Neural cell (in vitro differentiated cells): ENCODE results near the gene BIRC7. TPM values are rescaled to one million over a fixed set of nuclear protein-coding genes. Genes with fewer than 3 reads are reported as not detected.

Experiments used
- H2AFZ ChIP-seq: fragments of 200-600, 300-800 bp; sonication (generic), shearing (Covaris generic); 2 replicates; pipeline ENCODE4 v1.6.0; 2014; ENCODE audit warnings: low read depth, mild to moderate bottlenecking, antibody characterized with exemption, low read length, moderate library complexity
- H3F3A ChIP-seq: fragments of 200-600 bp; shearing (Covaris generic); 2 replicates; pipeline ENCODE4 v1.6.1; 2016; ENCODE audit warnings: mild to moderate bottlenecking, moderate library complexity, mixed read lengths, antibody characterized with exemption, low read length; ENCODE audit not compliant: insufficient read depth, poor library complexity, severe bottlenecking
- H3K27ac ChIP-seq: fragments of 200-600, 300-800 bp; sonication (generic), shearing (Covaris generic); 2 replicates; pipeline ENCODE4 v1.5.1; 2014; ENCODE audit warnings: mild to moderate bottlenecking, low read length, moderate library complexity
- H3K27me3 ChIP-seq: fragments of 300-800, 200-600 bp; sonication (generic), shearing (Covaris generic); 2 replicates; pipeline ENCODE4 v1.6.0; 2014; ENCODE audit warnings: mild to moderate bottlenecking, low read depth, low read length, moderate library complexity; ENCODE audit not compliant: insufficient read depth
- H3K36me3 ChIP-seq: fragments of 300-800, 200-600 bp; sonication (generic), shearing (Covaris generic); 2 replicates; pipeline ENCODE4 v1.5.1; 2014; ENCODE audit warnings: mild to moderate bottlenecking, antibody characterized with exemption, low read length, moderate library complexity; ENCODE audit not compliant: insufficient read depth
- H3K4me2 ChIP-seq: fragments of 300-800, 200-600 bp; sonication (generic), shearing (Covaris generic); 2 replicates; pipeline ENCODE4 v1.6.0; 2014; ENCODE audit warnings: mild to moderate bottlenecking, low read length
- H3K4me3 ChIP-seq: fragments of 300-800, 200-600 bp; sonication (generic), shearing (Covaris generic); 2 replicates; pipeline ENCODE4 v1.5.1; 2014; ENCODE audit warnings: mild to moderate bottlenecking, low read length, moderate library complexity
- H3K79me2 ChIP-seq: fragments of 200-600 bp; shearing (Covaris generic); replicated peaks from 2 replicates; pipeline ENCODE4 v1.6.0; 2014; ENCODE audit warnings: mild to moderate bottlenecking, low read length, moderate library complexity; ENCODE audit not compliant: insufficient read depth
- H3K9ac ChIP-seq: fragments of 300-800, 200-600 bp; sonication (generic), shearing (Covaris generic); 2 replicates; pipeline ENCODE4 v1.6.1; 2016; ENCODE audit warnings: mild to moderate bottlenecking, low read length, mixed read lengths
- H3K9me2 ChIP-seq: fragments of 200-600 bp; shearing (Covaris generic); 2 replicates; pipeline ENCODE4 v1.6.1; 2016; ENCODE audit warnings: mild to moderate bottlenecking, low read length, mixed read lengths; ENCODE audit not compliant: insufficient read depth
- H3K9me3 ChIP-seq: fragments of 200-600, 300-800 bp; sonication (generic), shearing (Covaris generic); 2 replicates; pipeline ENCODE4 v1.6.1; 2016; ENCODE audit warnings: mild to moderate bottlenecking, mixed run types, low read length, moderate library complexity, mixed read lengths
- H4K20me1 ChIP-seq: fragments of 200-600 bp; shearing (Covaris generic); 2 replicates; pipeline ENCODE4 v1.6.1; 2016; ENCODE audit warnings: mild to moderate bottlenecking, mixed run types; ENCODE audit not compliant: insufficient read depth
- CTCF ChIP-seq: fragments of 450-650 bp; IDR thresholded peaks from 2 replicates; pipeline ENCODE4 v1.5.1; 2014; ENCODE audit warnings: antibody characterized with exemption, mild to moderate bottlenecking, moderate library complexity; ENCODE audit not compliant: poor library complexity, severe bottlenecking
- EP300 ChIP-seq: fragments of 450-650 bp; conservative IDR thresholded peaks from 2 replicates; pipeline ENCODE4 v1.6.1; 2014; ENCODE audit warnings: antibody characterized with exemption, mild to moderate bottlenecking, moderate library complexity; ENCODE audit not compliant: poor library complexity, severe bottlenecking
- EZH2 ChIP-seq: fragments of 200-600, 300-800 bp; shearing (Covaris generic), sonication (generic); IDR thresholded peaks from 2 replicates; pipeline ENCODE4 v1.6.1; 2014; ENCODE audit warnings: antibody characterized with exemption, low read length, borderline replicate concordance, mild to moderate bottlenecking; ENCODE audit not compliant: insufficient read depth, poor library complexity, severe bottlenecking
- MXI1 ChIP-seq: fragments of 450-650 bp; conservative IDR thresholded peaks from 2 replicates; pipeline ENCODE4 v1.6.1; 2014; ENCODE audit warnings: antibody characterized with exemption, mild to moderate bottlenecking; ENCODE audit not compliant: poor library complexity, severe bottlenecking
- POLR2AphosphoS5 ChIP-seq: IDR thresholded peaks from 2 replicates; pipeline ENCODE4 v1.6.1; 2012
- RAD21 ChIP-seq: fragments of 450-650 bp; conservative IDR thresholded peaks from 2 replicates; pipeline ENCODE4 v1.6.1; 2014; ENCODE audit warnings: antibody characterized with exemption, mild to moderate bottlenecking, moderate library complexity
- REST ChIP-seq: IDR thresholded peaks from 2 replicates; pipeline ENCODE4 v1.6.1; 2012; ENCODE audit warnings: borderline replicate concordance
- SMC3 ChIP-seq: fragments of 450-650 bp; conservative IDR thresholded peaks from 2 replicates; pipeline ENCODE4 v1.6.1; 2014; ENCODE audit warnings: antibody characterized with exemption, mild to moderate bottlenecking, moderate library complexity; ENCODE audit not compliant: poor library complexity
- TAF1 ChIP-seq: IDR thresholded peaks from 2 replicates; pipeline ENCODE4 v1.6.1; 2012; ENCODE audit warnings: low read depth
- polyA plus RNA-seq: library from polyadenylated mRNA; depleted of rRNA; stranded (reverse); fragments of >200 nt; gene quantifications from 2 replicates; pipeline ENCODE4 v1.2.3, GENCODE V29; 2014

The BIRC7 gene
- polyA plus RNA-seq, 1 donor from 2014 or later = not detected

- Histone ChIP-seq H3K79me2 (no peaks in the 10 kb centered on the region), H3K36me3 (no peaks in the 10 kb centered on the region), H3K27ac (no peak overlapping the region), H3K9me2 (no peaks in the 10 kb centered on the region), H3K9ac (no peak overlapping the region), H3K9me3 (no peaks in the 10 kb centered on the region), H3K4me3 (no peak overlapping the region), H3K27me3 (no peaks in the 10 kb centered on the region), H2AFZ (no peak overlapping the region), H4K20me1 (no peaks in the 10 kb centered on the region), H3K4me2 (no peak overlapping the region), H3F3A (no peaks in the 10 kb centered on the region)
- TF ChIP-seq CTCF = no peak
- TF ChIP-seq REST = no peak
- TF ChIP-seq POLR2AphosphoS5 = no peak
- no peak for TF ChIP-seq MXI1
- no peak for TF ChIP-seq EZH2
- no peak for TF ChIP-seq RAD21
- no peak for TF ChIP-seq SMC3
- TF ChIP-seq TAF1 = no peak
- no peak for TF ChIP-seq EP300
Observed at GRCh38 chr20:63224412-63225081, 11.2 kb upstream of the BIRC7 start.

GRCh38 chr20:63225082-63225454, 10.6 kb upstream of the BIRC7 start:
- no peak for TF ChIP-seq TAF1
- TF ChIP-seq MXI1 = no peak
- TF ChIP-seq SMC3 = no peak
- TF ChIP-seq RAD21 = no peak
- TF ChIP-seq CTCF = no peak
- no peak for TF ChIP-seq REST
- no peak for TF ChIP-seq EZH2
- no peak for TF ChIP-seq POLR2AphosphoS5
- no peak for TF ChIP-seq EP300
- Histone ChIP-seq H3K4me3 (no peak overlapping the region), H3K27ac (no peak overlapping the region), H3K36me3 (no peaks in the 10 kb centered on the region), H3K9me2 (no peaks in the 10 kb centered on the region), H3K27me3 (no peaks in the 10 kb centered on the region), H2AFZ (no peak overlapping the region), H3K79me2 (no peaks in the 10 kb centered on the region), H3K9me3 (no peaks in the 10 kb centered on the region), H4K20me1 (no peaks in the 10 kb centered on the region), H3K4me2 (no peak overlapping the region), H3F3A (no peaks in the 10 kb centered on the region), H3K9ac (no peak overlapping the region)
